KOPT-K1 (cell line): ENCODE results near the gene IER5.
"Not testable (repeated sequence)": the region's sequence is repeated elsewhere in the genome, so short reads cannot be mapped to it uniquely, and the experiment has no call there.

Source experiments
- H3K27ac ChIP-seq: fragments of 200-600 bp; sonication (generic); 2 replicates; pipeline ENCODE4 v1.5.1; 2016; ENCODE audit warnings: antibody characterized with exemption, mild to moderate bottlenecking, low read depth, low read length; ENCODE audit not compliant: poor library complexity, severe bottlenecking
- H3K36me3 ChIP-seq: fragments of 200-600 bp; sonication (generic); 2 replicates; pipeline ENCODE4 v1.5.1; 2017; ENCODE audit warnings: antibody characterized with exemption, mild to moderate bottlenecking, low read length, moderate library complexity; ENCODE audit not compliant: insufficient read depth
- H3K9me3 ChIP-seq: fragments of 200-600 bp; sonication (generic); 2 replicates; pipeline ENCODE4 v1.5.1; 2017; ENCODE audit warnings: antibody characterized with exemption, low read length, mild to moderate bottlenecking; ENCODE audit not compliant: insufficient read depth, poor library complexity, severe bottlenecking

The IER5 gene

DNA sequence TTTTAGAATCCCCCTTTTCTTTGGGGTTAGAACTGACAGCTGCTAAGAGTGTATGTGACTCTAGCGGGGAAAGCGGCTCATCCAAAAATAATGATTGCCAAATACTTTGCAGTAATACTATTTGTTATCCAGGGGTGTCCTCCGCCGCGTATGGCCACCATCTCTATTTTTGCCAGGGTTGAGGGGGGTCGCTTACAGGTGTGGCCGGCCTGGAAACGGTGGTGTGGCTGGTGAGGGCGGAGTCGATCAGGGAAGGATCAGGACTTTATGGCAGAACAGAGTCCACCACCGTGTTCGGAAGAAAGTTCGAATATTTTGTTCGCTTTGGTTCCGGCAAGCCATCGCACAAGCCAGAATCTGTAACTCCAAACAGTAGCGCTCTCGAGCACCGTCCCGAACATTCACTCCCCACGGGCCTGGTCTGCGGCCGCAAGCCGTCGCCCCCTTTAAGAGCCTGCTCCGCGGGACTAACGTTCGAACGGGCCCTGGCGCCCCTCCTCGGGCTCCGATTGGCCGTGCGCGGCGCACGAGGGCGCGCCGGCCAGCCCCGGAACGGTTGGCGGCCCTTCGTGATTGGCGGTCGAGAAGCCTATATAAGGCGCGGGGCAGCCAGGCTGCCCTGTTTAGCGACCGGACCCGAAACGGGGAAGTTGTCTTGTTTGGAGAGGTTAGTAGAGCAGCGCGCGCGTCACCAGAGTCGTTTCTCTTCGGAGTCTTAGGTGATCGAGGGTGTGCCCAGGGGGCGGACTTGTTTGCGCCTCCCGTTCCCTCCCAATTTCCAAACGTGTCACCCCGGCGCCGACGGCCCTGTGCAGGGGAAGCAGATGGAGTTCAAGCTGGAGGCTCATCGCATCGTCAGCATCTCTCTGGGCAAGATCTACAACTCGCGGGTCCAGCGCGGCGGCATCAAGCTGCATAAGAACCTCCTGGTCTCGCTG lies at the start of gene IER5:
IER5 (plus strand) TSS at position 622 of the 938 bp plus-strand sequence; CDS start at position 825, 203 bp downstream.
- H3K9me3 ChIP-seq: no peaks in the 10 kb centered on the region
- peaks cover 24% of the 10 kb centered on the region for H3K36me3 ChIP-seq
- H3K27ac ChIP-seq: peak within 1 kb of the TSS; percentile 75

DNA sequence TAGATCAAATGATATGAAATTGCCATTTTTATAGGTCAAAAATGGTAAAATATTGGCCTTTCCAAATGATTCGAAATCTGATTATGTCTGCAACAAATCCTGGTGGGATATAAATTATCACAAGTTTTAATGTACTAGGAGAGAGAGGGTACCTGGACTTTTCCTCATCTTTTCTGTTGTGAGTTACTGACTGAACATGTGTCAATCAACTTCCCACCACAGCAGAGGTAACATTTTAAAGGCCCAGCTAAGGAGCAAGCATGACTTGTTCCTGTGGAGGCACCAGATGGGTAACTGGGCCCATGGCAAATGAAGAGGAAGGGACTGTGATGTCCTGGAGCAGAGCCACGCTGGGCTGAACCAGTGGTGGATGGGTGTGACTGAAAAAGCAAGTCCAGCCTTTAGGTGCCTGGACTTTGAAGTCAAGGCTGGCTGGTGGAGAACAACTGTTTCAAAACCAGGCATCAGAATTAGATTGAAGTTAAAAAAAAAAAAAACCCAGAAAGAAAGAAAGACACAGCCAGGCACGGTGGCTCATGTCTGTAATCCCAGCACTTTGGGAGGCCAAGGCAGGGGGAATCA lies 48.1 kb upstream of the IER5 start:
- Histone ChIP-seq H3K36me3 (0 out of 2 replicates have a peak, but pooled peaks cover 8% of the 10 kb centered on the region), H3K9me3 (no peaks in the 10 kb centered on the region), H3K27ac (no peak overlapping the region)

DNA sequence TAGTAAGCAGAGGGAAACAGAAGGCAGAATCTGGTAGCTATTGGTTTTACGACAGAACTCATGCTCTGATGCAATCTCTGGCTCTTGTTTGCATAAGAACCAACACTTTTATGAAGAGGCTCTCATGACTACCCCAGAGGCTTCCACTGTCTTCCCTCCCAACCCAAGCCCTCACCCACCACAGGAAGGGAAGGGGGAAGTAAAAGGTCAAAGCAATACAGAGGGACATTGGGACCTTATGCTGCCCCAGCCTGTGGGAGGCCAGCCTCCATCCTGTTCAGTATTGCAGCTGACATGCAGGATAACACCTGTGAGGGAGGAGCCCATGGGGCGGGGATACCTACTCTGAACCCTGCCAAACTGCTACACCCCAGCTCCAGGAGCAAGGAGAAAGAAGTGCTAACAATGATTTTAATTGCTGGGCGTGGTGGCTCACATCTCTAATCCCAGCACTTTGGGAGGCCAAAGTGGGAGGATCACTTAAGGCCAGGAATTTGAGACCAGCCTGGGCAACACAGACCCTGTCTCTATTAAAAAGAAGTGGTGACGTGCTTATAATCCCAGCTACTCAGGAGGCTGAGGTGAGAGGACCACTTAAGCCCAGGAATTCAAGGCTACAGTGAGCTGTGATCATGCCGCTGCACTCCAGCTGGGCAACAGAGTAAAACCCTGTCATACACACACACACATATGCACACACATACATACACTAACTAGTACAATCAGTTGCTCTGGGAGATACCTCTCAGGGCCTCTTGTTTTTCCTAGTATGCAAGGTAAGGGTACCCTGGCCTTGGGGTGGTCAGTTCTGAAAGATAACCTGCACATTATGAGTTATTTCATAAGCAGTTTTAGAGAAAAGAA lies 45.2 kb upstream of the IER5 start:
- Histone ChIP-seq H3K36me3 (peaks cover 14% of the 10 kb centered on the region), H3K27ac (peak overlapping the region; percentile 41)

DNA sequence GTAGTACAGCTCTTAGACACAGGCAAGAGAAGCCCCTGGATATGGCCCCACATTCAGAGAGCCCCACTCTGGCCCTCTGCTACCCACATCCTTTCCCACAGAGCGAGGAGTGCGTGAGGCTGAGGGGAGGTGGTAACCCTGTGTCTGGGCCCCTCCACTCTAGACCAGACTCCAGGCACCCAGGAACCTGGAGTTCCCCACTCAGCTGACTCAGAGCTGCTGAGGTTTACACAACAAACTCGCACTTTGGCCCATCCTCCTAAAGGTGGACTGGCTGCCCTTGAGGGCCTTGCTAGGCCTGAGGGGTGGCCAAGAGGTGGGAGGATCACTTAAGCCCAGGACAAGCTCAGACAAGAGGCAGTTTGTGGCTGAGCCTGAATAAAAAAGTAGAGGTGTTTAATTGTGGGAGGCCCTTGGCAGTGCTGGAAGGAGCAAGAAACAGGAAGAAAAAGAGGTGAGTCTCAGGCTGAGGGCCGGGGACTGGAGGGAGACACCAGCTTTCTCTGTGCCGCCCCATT lies 44.0 kb upstream of the IER5 start:
- Histone ChIP-seq H3K27ac (peak overlapping the region; percentile 54), H3K36me3 (peaks cover 7% of the 10 kb centered on the region), H3K9me3 (no peaks in the 10 kb centered on the region)

More for the DNA sequence above, 45.2 kb upstream of the IER5 start:
- H3K9me3 ChIP-seq: no peaks in the 10 kb centered on the region

DNA sequence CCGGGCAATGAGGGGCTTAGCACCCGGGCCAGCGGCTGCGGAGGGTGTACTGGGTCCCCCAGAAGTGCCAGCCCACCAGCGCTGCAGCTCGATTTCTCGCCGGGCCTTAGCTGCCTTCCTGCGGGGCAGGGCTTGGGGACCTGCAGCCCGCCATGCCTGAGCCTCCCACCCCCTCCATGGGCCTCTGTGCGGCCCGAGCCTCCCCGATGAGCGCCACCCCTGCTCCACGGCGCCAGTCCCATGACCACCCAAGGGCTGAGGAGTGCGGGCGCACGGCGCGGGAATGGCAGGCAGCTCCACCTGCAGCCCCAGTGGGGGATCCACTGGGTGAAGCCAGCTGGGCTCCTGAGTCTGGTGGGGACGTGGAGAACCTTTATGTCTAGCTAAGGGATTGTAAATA lies 42.6 kb upstream of the IER5 start:
- H3K27ac ChIP-seq, H3K36me3 ChIP-seq, H3K9me3 ChIP-seq: not testable (repeated sequence)

DNA sequence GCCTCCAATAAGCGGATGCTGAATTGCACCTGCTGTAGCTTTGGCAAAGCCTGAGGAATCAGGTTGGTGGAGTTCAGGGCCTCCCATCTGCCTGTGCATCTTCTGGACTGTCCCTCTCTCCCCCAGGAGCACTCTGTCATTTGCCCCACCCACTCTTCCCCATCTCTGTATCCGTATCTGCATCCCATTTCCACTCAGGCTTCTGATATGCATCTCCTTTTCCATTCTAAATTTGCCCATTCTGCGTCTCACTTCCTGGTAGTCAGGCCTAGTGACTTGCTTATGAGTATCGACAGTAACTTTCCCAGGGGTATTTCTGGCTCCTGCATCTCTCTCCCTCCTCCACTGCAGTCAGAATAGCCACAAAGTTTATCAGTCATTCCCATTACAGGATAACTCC lies 39.1 kb upstream of the IER5 start:
- Histone ChIP-seq H3K27ac (no peak overlapping the region), H3K9me3 (no peaks in the 10 kb centered on the region), H3K36me3 (peaks cover 29% of the 10 kb centered on the region)

DNA sequence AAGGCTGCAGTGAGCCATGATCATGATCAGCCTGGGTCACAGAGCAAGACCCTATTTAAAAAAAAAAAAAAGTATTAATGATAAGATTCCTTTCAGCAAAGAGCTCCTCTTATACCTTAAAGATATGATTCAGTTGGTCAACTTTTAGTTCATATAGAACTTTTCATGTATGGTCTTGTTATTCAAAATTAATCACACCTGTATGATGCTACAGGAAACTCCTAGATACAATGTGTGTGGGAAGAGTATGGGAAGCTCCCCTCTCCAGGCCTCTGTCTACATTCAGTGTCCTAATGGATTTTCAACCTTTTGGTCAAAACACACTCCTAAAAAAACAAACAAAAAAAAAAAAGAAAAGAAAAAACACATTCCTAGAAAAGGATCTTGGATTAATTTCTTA lies 37.6 kb upstream of the IER5 start:
- peaks cover 37% of the 10 kb centered on the region for H3K36me3 ChIP-seq
- no peak overlapping the region for H3K27ac ChIP-seq
- no peaks in the 10 kb centered on the region for H3K9me3 ChIP-seq

DNA sequence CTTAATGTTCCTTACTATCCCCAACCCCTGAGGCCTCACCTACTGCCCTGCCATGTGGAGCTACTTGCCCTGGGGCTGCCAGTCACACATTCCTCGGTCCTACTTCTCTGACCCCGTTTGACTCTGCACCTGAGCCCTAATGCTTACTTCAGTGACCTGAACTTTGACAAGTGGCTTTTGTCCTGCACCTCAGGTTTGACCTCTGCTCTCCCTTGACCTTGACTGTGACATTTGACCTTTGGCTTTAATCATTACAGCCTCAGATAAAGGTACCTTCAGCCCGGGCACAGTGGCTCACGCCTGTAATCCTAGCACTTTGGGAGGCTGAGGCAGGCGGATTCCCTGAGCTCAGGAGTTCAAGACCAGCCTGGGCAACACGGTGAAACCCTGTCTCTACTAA lies 31.9 kb upstream of the IER5 start:
- Histone ChIP-seq H3K36me3 (peaks cover 27% of the 10 kb centered on the region), H3K9me3 (peaks cover 8% of the 10 kb centered on the region), H3K27ac (no peak overlapping the region)

DNA sequence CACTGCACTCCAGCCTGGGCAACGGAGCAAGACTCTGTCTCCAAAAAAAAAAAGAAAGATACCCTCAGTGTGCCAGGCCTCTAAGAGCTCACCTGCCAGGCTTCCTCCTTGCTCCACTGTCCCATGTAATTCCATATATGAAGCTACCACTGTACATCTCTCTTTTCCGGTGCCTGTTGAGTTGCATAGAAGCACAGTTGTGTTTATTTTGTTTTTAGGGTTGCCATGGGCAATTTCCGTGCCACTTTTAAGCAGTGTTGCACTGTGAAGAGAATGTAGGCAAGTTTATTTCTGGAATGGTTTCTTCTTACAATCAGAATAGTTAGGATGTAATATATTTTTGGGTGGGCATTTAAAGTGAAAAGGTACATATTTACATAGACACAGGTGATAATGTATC lies 31.4 kb upstream of the IER5 start:
- Histone ChIP-seq H3K9me3 (peaks cover 8% of the 10 kb centered on the region), H3K36me3 (peaks cover 22% of the 10 kb centered on the region; the same call in 1 of the 2 replicates), H3K27ac (no peak overlapping the region)

DNA sequence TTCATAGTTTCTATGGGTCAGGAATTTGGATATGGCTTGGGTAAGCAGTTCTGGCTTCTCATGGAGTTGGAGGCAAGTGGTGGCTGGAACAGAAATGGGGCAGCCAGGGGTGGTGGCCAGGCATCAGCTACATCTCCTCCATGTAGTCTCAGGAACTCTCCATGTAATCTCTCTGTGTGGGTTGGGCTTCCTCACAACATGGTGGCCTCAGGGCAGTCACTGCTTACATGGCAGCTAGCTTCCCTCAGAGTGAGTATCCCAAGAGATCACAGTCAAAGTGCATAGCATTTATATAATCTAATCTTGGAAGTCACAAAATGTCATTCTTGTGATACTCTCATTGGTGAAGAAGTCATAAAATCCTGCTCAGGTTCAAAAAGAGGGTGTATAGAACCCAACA lies 29.1 kb upstream of the IER5 start:
- no peak overlapping the region for H3K27ac ChIP-seq
- H3K9me3 ChIP-seq: peaks cover 8% of the 10 kb centered on the region

DNA sequence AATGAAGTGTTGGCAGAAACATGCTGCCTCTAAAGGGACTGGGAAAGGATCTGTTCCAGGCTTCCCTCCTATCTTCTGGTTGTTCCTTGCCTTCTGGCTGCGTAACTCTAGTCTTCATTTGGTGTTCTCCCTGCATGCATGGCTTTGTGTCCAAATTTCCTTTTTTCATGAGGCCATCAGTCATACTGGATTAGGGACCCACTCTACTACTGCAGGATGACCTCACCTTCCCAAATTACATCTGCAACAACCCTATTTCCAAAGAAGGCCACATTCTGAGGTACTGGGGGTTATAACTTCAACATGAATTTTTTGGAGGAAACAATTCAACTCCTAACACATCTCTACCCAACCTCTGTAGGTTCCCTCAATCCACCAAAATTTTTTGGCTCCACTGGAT lies 28.4 kb upstream of the IER5 start:
- Histone ChIP-seq H3K27ac (no peak overlapping the region), H3K36me3 (peaks cover 7% of the 10 kb centered on the region; the same call in 1 of the 2 replicates), H3K9me3 (peaks cover 8% of the 10 kb centered on the region)

More for the DNA sequence above, 29.1 kb upstream of the IER5 start:
- H3K36me3 ChIP-seq: peaks cover 9% of the 10 kb centered on the region; the same call in 1 of the 2 replicates

DNA sequence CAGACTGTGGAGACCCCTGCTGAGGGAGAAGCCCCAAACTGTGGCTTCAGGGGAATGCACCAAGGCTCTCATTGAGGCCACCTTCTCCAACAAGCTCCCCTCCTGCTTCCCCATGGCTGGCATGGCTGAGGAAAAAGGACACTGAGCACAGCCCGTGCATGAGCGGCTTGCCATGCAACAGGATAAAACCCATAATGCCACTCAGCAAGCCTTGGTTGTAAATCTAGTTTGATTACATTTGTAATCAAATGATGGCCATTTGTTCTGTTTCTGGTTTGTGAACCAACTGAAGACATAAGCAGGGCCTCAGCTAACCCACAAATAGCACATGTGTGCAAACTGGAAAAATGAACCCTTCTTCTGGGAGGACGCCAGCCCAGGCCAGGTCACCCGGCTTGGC lies 27.6 kb upstream of the IER5 start:
- H3K36me3 ChIP-seq, H3K27ac ChIP-seq, H3K9me3 ChIP-seq: not testable (repeated sequence)

DNA sequence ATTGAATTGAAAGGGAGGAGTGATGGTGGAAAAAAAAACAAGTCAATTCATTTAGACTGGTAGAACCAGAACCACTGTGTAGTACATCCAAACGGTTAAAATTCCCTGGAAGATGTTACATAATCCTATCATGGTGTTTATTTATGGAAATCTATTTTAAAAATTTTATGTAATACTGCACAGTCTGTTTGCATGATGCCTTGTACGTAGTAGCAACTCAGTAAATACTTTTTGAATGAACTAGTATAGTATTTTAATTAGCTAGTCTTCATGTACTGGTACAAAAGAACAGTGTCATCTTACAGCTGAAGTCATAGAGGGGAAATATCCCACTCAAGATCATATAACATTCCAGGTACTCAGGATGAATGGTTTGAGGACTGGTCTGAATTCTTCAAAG lies 27.0 kb upstream of the IER5 start:
- Histone ChIP-seq H3K9me3 (peaks cover 8% of the 10 kb centered on the region), H3K36me3 (no peaks in the 10 kb centered on the region), H3K27ac (no peak overlapping the region)

DNA sequence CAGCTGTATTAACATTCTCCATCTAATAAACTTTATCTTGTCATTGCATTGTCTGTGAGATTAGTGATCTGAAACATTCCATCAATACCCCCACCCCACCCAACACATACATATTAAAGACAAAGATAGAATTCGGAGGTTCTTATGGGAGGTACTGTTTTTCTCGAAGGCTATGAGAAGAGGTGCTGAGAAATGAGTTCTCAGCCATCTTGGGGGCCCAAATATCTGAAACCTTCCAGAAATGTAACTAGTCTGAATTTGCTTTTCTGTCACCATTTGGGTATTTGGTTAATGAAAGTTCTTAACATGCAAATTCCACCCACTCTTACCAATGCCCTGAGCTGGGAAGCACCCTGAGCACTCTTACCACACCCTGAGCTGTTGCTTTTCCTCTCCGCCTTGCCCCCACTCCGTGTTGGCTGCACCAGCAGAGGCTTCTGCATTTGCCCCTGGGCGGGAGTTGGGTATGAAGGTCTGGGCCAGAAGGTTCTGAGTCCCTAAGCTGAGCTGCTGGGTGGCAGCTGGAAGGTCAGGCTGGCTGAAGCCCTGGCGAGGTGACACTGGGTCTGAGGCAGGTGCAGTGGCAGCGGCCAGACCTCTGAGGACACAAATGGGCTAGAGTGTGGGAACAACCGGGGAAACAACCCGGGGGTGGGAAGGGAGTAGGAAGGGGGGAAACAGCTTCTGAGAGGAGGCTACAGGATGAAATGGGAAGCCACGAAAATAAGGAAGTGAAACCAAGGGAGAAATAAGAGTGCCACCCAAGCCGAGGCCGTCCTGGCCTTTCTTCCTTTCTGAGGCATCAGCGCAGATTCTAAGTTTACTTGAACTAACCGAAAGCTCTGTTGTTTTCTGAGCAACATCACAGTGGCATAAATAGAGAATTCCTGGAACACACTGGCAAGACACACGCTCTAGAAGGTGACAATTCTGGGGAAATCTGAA lies 26.3 kb upstream of the IER5 start:
- no peaks in the 10 kb centered on the region for H3K36me3 ChIP-seq
- H3K9me3 ChIP-seq: peaks cover 8% of the 10 kb centered on the region
- peak overlapping the region; percentile 46 for H3K27ac ChIP-seq
